NT2/D1 (cell line): ENCODE data around the gene TMEM117.
A peak's percentile ranks its signal among the peaks of the same experiment; 100 is the strongest.
"Not testable (repeated sequence)": the region's sequence is repeated elsewhere in the genome, so short reads cannot be mapped to it uniquely, and the experiment has no call there.

Experiments
- DNase-seq: peaks from one replicate; pipeline ENCODE4 v3.0.0-alpha.2; 2011; ENCODE audit warnings: low read depth, low spot score
- H3K27me3 ChIP-seq: 2 replicates; pipeline ENCODE4 v1.6.0; 2011; ENCODE audit warnings: mild to moderate bottlenecking; ENCODE audit not compliant: insufficient read length, insufficient read depth
- H3K36me3 ChIP-seq: 2 replicates; pipeline ENCODE4 v1.6.1; 2011; ENCODE audit warnings: mild to moderate bottlenecking, low read length, mixed read lengths; ENCODE audit not compliant: insufficient read depth, insufficient read length
- H3K4me1 ChIP-seq: 2 replicates; pipeline ENCODE4 v1.5.1; 2011; ENCODE audit not compliant: insufficient read depth, insufficient read length
- H3K4me3 ChIP-seq: 2 replicates; pipeline ENCODE4 v1.5.1; 2011; ENCODE audit warnings: low read depth; ENCODE audit not compliant: insufficient read length
- H3K9ac ChIP-seq: 2 replicates; pipeline ENCODE4 v1.6.0; 2011; ENCODE audit warnings: low read depth; ENCODE audit not compliant: insufficient read length
- H3K9me3 ChIP-seq: 2 replicates; pipeline ENCODE4 v1.5.1; 2011; ENCODE audit warnings: mild to moderate bottlenecking, low read length; ENCODE audit not compliant: insufficient read depth
- SUZ12 ChIP-seq: IDR thresholded peaks from 2 replicates; pipeline ENCODE4 v1.6.1; 2011; ENCODE audit not compliant: insufficient read length, insufficient read depth; ENCODE audit errors: extremely low read depth
- YY1 ChIP-seq: IDR thresholded peaks from 2 replicates; pipeline ENCODE4 v1.6.1; 2011; ENCODE audit not compliant: insufficient read length, insufficient read depth
- ZNF274 ChIP-seq: IDR thresholded peaks from 2 replicates; pipeline ENCODE4 v1.6.1; 2011; ENCODE audit warnings: mild to moderate bottlenecking, low read depth, low read length

TMEM117 gene

GRCh38 chr12:44229846-44230245 lies 394.0 kb downstream of the TMEM117 start:
- Histone ChIP-seq H3K9ac (no peak overlapping the region), H3K9me3 (no peaks in the 10 kb centered on the region), H3K4me1 (no peaks in the 10 kb centered on the region), H3K36me3 (no peaks in the 10 kb centered on the region), H3K4me3 (no peak overlapping the region), H3K27me3 (no peaks in the 10 kb centered on the region)
- TF ChIP-seq ZNF274 (no peak), YY1 (no peak), SUZ12 (no peak)
- no peak for DNase-seq

- no peaks in the 10 kb centered on the region for H3K36me3 ChIP-seq
Measured at GRCh38 chr12:44235674-44236073, 399.8 kb downstream of the TMEM117 start.

DNA sequence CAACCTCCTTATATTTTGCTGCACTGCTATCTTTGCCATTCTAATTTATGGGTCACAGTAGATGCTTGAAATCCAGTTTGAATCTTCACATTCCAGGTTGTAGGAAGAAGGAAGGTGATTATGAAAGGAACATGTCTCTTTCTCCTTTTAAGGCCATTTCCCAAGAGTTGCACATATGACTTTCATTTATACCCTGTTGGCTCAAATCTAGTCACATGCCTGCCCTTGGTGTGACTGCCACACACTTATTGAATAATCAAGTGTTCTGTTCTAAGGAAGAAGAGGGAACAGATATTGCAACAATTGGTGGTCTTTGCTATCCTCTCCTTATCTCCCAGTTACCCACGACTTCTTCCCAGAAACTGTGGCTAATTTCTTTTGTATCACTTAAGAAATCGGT lies 404.3 kb downstream of the TMEM117 start:
- Histone ChIP-seq H3K9me3 (no peaks in the 10 kb centered on the region), H3K4me3 (no peak overlapping the region), H3K27me3 (no peaks in the 10 kb centered on the region), H3K4me1 (no peaks in the 10 kb centered on the region), H3K36me3 (no peaks in the 10 kb centered on the region), H3K9ac (no peak overlapping the region)
- DNase-seq: no peak
- TF ChIP-seq SUZ12 (no peak), ZNF274 (no peak), YY1 (no peak)

More at GRCh38 chr12:44235674-44236073, 399.8 kb downstream of the TMEM117 start:
- Histone ChIP-seq H3K4me1 (no peaks in the 10 kb centered on the region), H3K27me3 (no peaks in the 10 kb centered on the region), H3K4me3 (no peak overlapping the region), H3K9me3 (no peaks in the 10 kb centered on the region), H3K9ac (no peak overlapping the region)
- TF ChIP-seq SUZ12 (no peak), YY1 (no peak), ZNF274 (no peak)
- no peak for DNase-seq

GRCh38 chr12:44245932-44246331 lies 410.1 kb downstream of the TMEM117 start:
- no peak for TF ChIP-seq ZNF274
- TF ChIP-seq YY1: no peak
- TF ChIP-seq SUZ12: no peak
- Histone ChIP-seq H3K36me3 (no peaks in the 10 kb centered on the region), H3K4me1 (no peaks in the 10 kb centered on the region), H3K4me3 (no peak overlapping the region), H3K27me3 (no peaks in the 10 kb centered on the region), H3K9ac (no peak overlapping the region), H3K9me3 (no peaks in the 10 kb centered on the region)
- DNase-seq: no peak

DNA sequence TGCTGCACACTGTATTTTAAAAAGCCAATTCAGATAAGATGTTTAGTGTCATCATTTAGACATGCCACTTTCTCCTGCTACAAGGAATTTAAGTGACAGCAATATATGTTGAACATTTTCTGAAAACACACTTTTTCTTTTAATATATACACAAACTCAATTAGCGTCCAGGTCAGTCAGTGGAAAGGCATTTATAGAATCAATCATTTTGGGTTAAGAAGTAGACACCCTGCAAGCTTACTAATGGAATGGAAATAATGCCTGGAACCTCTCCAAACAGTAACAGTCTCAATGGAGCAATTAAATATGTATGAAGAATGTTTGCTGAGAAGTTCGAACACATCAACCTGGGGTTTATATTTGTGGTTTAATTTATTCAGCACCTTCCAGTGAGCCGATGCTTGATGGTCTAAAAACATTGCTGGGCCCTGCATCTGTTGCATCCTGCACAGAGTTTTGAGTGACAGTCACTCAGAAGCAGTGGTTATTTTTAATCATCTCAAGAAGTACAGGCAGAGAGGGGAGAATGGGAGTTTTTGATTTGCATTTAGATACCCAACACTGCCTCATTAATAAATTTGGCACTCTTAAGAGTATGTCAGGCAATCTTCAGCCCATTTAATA lies 410.7 kb downstream of the TMEM117 start:
- no peak for DNase-seq
- Histone ChIP-seq H3K36me3 (no peaks in the 10 kb centered on the region), H3K4me3 (no peak overlapping the region)

GRCh38 chr12:44247588-44247987 lies 411.7 kb downstream of the TMEM117 start:
- Histone ChIP-seq H3K9ac (no peak overlapping the region), H3K36me3 (no peaks in the 10 kb centered on the region), H3K27me3 (no peaks in the 10 kb centered on the region), H3K4me3 (no peak overlapping the region), H3K9me3 (no peaks in the 10 kb centered on the region), H3K4me1 (no peaks in the 10 kb centered on the region)
- DNase-seq: peak; percentile 16
- TF ChIP-seq ZNF274 (no peak), YY1 (no peak), SUZ12 (no peak)

More for the DNA sequence above, 410.7 kb downstream of the TMEM117 start:
- TF ChIP-seq YY1 (no peak), SUZ12 (no peak), ZNF274 (no peak)
- no peaks in the 10 kb centered on the region for H3K27me3 ChIP-seq
- no peak overlapping the region for H3K9ac ChIP-seq
- H3K9me3 ChIP-seq: no peaks in the 10 kb centered on the region
- no peaks in the 10 kb centered on the region for H3K4me1 ChIP-seq

GRCh38 chr12:44248436-44248835 lies 412.6 kb downstream of the TMEM117 start:
- no peak for TF ChIP-seq YY1
- no peak for TF ChIP-seq ZNF274
- no peak for TF ChIP-seq SUZ12
- no peak overlapping the region for H3K9ac ChIP-seq
- no peaks in the 10 kb centered on the region for H3K36me3 ChIP-seq
- no peaks in the 10 kb centered on the region for H3K9me3 ChIP-seq
- H3K4me3 ChIP-seq: no peak overlapping the region
- DNase-seq: no peak
- no peaks in the 10 kb centered on the region for H3K4me1 ChIP-seq
- no peaks in the 10 kb centered on the region for H3K27me3 ChIP-seq

- H3K27me3 ChIP-seq, H3K4me3 ChIP-seq, H3K4me1 ChIP-seq, H3K9me3 ChIP-seq, DNase-seq, H3K9ac ChIP-seq, H3K36me3 ChIP-seq: not testable (repeated sequence)
Measured at GRCh38 chr12:44250440-44250839, 414.6 kb downstream of the TMEM117 start.
